ENCODE measurements around the gene PAX3.

PAX3 gene

GRCh38 chr2:222294996-222295367, 3.8 kb downstream of the PAX3 start:
- H3K9ac ChIP-seq (ENCODE audit: low read depth, low read length), result no peak overlapping the region
- H4K20me1 ChIP-seq (ENCODE audit: insufficient read depth, low read length), result no peaks in the 10 kb centered on the region
- H3K4me1 ChIP-seq (ENCODE audit: insufficient read depth, low read length), result no peaks in the 10 kb centered on the region
- no peak for ATAC-seq (ENCODE audit: insufficient read depth, low read depth)
- no peaks in the 10 kb centered on the region for H3K9me3 ChIP-seq (ENCODE audit: insufficient read depth, low read length, severe bottlenecking)
- H3K27ac ChIP-seq (ENCODE audit: low read length), result no peak overlapping the region
- no peak for DNase-seq
- H3K79me2 ChIP-seq (ENCODE audit: insufficient read depth, low read length), result no peaks in the 10 kb centered on the region
- H2AFZ ChIP-seq (ENCODE audit: low read depth, low read length), result no peak overlapping the region
- TF ChIP-seq EZH2 (IDR thresholded peaks at IDR 0.05; ENCODE audit: borderline replicate concordance, low read depth, low read length, severe bottlenecking) (no peak), CTCF (IDR thresholded peaks at IDR 0.05; ENCODE audit: borderline replicate concordance, extremely low read depth, low read length, poor library complexity, severe bottlenecking) (no peak)
- H3K36me3 ChIP-seq (ENCODE audit: insufficient read depth, low read length), result no peaks in the 10 kb centered on the region
- no peak overlapping the region for H3K4me3 ChIP-seq (ENCODE audit: low read depth in 1 of 2, low read length in 2 of 2)
- no peak overlapping the region for H3K4me2 ChIP-seq (ENCODE audit: insufficient read depth, low read length)
- no peaks in the 10 kb centered on the region for H3K27me3 ChIP-seq (ENCODE audit: insufficient read depth, low read length, poor library complexity)

DNA sequence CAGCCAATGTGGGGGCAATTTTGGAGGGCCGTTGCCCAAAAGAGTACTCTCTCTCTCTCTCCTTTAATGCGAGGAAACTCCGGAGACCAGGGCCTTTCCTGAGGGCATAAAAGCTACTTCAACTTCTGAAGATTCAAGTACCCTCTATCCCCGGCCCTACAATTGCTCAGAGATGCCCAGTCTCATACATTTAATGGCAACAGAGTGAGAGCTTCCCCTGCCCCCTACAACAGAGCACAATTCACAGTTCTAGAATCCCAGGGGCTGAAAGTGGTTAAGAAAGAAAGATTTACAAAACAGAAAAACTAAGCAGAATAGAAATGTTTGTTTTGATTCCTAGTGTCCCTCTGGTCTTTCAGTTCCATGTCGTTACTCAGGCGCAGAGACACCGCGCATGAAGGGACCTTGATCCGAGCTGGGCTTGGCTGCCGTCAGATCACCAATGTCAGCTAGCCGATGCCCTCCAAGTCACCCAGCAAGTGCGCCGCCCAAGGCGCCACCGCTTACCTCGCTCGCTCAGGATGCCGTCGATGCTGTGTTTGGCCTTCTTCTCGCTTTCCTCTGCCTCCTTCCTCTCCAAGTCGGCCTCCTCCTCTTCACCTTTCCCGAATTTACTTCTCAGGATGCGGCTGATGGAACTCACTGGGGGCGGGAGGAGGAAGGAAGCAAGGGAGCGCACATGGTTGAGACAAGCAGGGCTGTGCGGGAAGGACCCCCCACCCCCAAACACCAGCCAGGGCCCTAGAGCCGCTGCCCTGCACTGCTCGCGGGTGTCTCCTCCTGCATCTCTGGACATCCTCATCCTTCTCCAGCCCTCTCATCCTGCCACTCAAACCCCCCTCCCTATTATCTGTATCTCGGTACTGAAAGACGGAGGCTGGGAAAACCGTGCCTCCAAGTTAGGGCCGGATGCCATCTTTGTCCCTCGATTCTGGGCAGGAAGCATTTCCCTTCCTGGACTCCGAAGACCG, 4.9 kb downstream of the PAX3 start:
- Histone ChIP-seq H3K4me3 (ENCODE audit: low read depth in 1 of 2, low read length in 2 of 2) (no peak overlapping the region), H3K9me3 (ENCODE audit: insufficient read depth, low read length, severe bottlenecking) (no peaks in the 10 kb centered on the region)
- TF ChIP-seq CTCF (IDR thresholded peaks at IDR 0.05; ENCODE audit: borderline replicate concordance, extremely low read depth, low read length, poor library complexity, severe bottlenecking) (no peak), EZH2 (IDR thresholded peaks at IDR 0.05; ENCODE audit: borderline replicate concordance, low read depth, low read length, severe bottlenecking) (no peak)

GRCh38 chr2:222292149-222293134, 6.4 kb downstream of the PAX3 start:
- Histone ChIP-seq H3K27ac (ENCODE audit: low read length) (no peak overlapping the region), H3K27me3 (ENCODE audit: insufficient read depth, low read length, poor library complexity) (peaks cover 9% of the 10 kb centered on the region), H3K9me3 (ENCODE audit: insufficient read depth, low read length, severe bottlenecking) (no peaks in the 10 kb centered on the region), H3K36me3 (ENCODE audit: insufficient read depth, low read length) (no peaks in the 10 kb centered on the region), H3K4me1 (ENCODE audit: insufficient read depth, low read length) (no peaks in the 10 kb centered on the region), H3K4me3 (ENCODE audit: low read depth in 1 of 2, low read length in 2 of 2) (no peak overlapping the region), H4K20me1 (ENCODE audit: insufficient read depth, low read length) (no peaks in the 10 kb centered on the region), H2AFZ (ENCODE audit: low read depth, low read length) (no peak overlapping the region), H3K9ac (ENCODE audit: low read depth, low read length) (no peak overlapping the region), H3K79me2 (ENCODE audit: insufficient read depth, low read length) (no peaks in the 10 kb centered on the region), H3K4me2 (ENCODE audit: insufficient read depth, low read length) (no peak overlapping the region)
- TF ChIP-seq CTCF (IDR thresholded peaks at IDR 0.05; ENCODE audit: borderline replicate concordance, extremely low read depth, low read length, poor library complexity, severe bottlenecking), result no peak
- TF ChIP-seq EZH2 (IDR thresholded peaks at IDR 0.05; ENCODE audit: borderline replicate concordance, low read depth, low read length, severe bottlenecking), result no peak
- ATAC-seq (ENCODE audit: insufficient read depth, low read depth), result no peak
- DNase-seq, result no peak

More for the DNA sequence above, 4.9 kb downstream of the PAX3 start:
- DNase-seq (no peak), ATAC-seq (ENCODE audit: insufficient read depth, low read depth) (no peak)
- Histone ChIP-seq H3K4me2 (ENCODE audit: insufficient read depth, low read length) (no peak overlapping the region), H2AFZ (ENCODE audit: low read depth, low read length) (no peak overlapping the region), H3K79me2 (ENCODE audit: insufficient read depth, low read length) (no peaks in the 10 kb centered on the region), H3K27me3 (ENCODE audit: insufficient read depth, low read length, poor library complexity) (no peaks in the 10 kb centered on the region), H3K36me3 (ENCODE audit: insufficient read depth, low read length) (no peaks in the 10 kb centered on the region), H3K9ac (ENCODE audit: low read depth, low read length) (no peak overlapping the region), H3K4me1 (ENCODE audit: insufficient read depth, low read length) (no peaks in the 10 kb centered on the region), H3K27ac (ENCODE audit: low read length) (no peak overlapping the region), H4K20me1 (ENCODE audit: insufficient read depth, low read length) (no peaks in the 10 kb centered on the region)
